Muscle layer of duodenum (tissue), 2 donors: ENCODE results near the gene STARD5.

ENCODE experiments used
- H3K27ac ChIP-seq: one replicate; pipeline ENCODE4 v1.7.0; 2013; ENCODE audit warnings: mild to moderate bottlenecking, low read length
- H3K27me3 ChIP-seq: one replicate; pipeline ENCODE4 v1.7.0; 2013; ENCODE audit warnings: low read depth, mild to moderate bottlenecking, control low read depth, low read length
- H3K36me3 ChIP-seq, 2 donors: one replicate each; pipeline ENCODE4 v1.7.0; 2013; ENCODE audit warnings: low read length in 2 of 2, control low read depth in 1 of 2, mild to moderate bottlenecking in 1 of 2; ENCODE audit not compliant: insufficient read depth in 2 of 2, control insufficient read depth in 1 of 2
- H3K4me1 ChIP-seq, 2 donors: one replicate each; pipeline ENCODE4 v1.7.0; 2013; ENCODE audit warnings: low read length in 2 of 2, mild to moderate bottlenecking in 2 of 2, control low read depth in 1 of 2, moderate library complexity in 1 of 2; ENCODE audit not compliant: insufficient read depth in 2 of 2, control insufficient read depth in 1 of 2
- H3K4me3 ChIP-seq, 2 donors: one replicate each; pipeline ENCODE4 v1.7.0; 2013; ENCODE audit warnings: low read length in 2 of 2, low read depth in 1 of 2, mild to moderate bottlenecking in 1 of 2
- H3K9me3 ChIP-seq, 2 donors: one replicate each; pipeline ENCODE4 v1.7.0; 2013; ENCODE audit warnings: low read length in 2 of 2, control low read depth in 1 of 2, mild to moderate bottlenecking in 1 of 2; ENCODE audit not compliant: control insufficient read depth in 1 of 2
- donor health status: healthy.

STARD5 gene

GRCh38 chr15:81323944-81324881 is at the start of gene STARD5:
TSS of gene STARD5 (minus strand) at chr15:81324141. CDS start at chr15:81324099, 42 bp downstream.
- Histone ChIP-seq H3K27ac (peak within 1 kb of the TSS; percentile 65), H3K4me3 (peak within 1 kb of the TSS; percentile 63 to 74), H3K4me1 (peaks cover 0 to 16% of the 10 kb centered on the region in 2 donors), H3K27me3 (no peaks in the 10 kb centered on the region), H3K9me3 (no peaks in the 10 kb centered on the region), H3K36me3 (peaks cover 0 to 3% of the 10 kb centered on the region in 2 donors)

DNA sequence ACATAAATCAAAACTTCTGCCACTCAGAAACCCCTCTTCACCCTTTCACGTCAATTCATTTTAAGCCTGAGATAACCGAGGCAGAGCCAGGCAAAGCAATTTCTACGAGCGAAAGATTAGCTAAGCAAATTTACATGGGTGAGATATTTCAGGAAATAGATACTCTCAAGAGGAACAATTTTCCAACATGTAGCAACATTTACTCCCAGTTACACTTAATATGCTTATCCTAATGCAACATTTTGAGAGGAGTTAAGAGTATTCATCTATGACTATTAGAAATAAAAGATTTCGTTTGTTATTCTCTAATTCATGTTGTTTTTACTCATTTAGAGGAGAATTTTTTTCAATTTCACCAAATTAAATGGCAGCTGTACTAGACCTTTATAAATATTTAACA is 49.2 kb upstream of the STARD5 start:
- H3K9me3 ChIP-seq: no peaks in the 10 kb centered on the region
- no peaks in the 10 kb centered on the region for H3K4me1 ChIP-seq
- H3K27me3 ChIP-seq: no peaks in the 10 kb centered on the region
- no peak overlapping the region for H3K4me3 ChIP-seq
- H3K36me3 ChIP-seq: no peaks in the 10 kb centered on the region
- no peak overlapping the region for H3K27ac ChIP-seq

DNA sequence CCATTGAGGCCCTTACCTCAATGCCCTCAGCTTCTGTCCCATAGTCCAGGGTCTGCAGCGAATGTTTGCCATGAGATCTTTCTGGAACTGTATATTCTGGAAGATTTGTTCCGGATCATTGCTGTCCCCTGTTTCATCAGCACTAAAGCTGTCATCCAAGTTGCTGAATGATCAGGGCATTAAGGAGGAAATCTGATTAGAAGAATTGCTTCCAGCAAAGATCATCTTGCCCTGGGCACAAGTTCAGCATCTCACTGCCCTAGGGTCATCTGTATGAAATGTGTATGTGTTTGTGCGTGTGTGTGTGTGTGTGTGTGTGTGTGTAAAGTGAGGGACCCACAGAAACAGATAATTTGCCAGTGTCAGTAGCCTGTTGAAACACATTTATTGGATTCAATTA is 48.6 kb upstream of the STARD5 start:
- H3K27ac ChIP-seq: no peak overlapping the region
- H3K4me1 ChIP-seq: no peaks in the 10 kb centered on the region
- no peak overlapping the region for H3K4me3 ChIP-seq
- H3K9me3 ChIP-seq: no peaks in the 10 kb centered on the region
- H3K36me3 ChIP-seq: no peaks in the 10 kb centered on the region
- no peaks in the 10 kb centered on the region for H3K27me3 ChIP-seq

DNA sequence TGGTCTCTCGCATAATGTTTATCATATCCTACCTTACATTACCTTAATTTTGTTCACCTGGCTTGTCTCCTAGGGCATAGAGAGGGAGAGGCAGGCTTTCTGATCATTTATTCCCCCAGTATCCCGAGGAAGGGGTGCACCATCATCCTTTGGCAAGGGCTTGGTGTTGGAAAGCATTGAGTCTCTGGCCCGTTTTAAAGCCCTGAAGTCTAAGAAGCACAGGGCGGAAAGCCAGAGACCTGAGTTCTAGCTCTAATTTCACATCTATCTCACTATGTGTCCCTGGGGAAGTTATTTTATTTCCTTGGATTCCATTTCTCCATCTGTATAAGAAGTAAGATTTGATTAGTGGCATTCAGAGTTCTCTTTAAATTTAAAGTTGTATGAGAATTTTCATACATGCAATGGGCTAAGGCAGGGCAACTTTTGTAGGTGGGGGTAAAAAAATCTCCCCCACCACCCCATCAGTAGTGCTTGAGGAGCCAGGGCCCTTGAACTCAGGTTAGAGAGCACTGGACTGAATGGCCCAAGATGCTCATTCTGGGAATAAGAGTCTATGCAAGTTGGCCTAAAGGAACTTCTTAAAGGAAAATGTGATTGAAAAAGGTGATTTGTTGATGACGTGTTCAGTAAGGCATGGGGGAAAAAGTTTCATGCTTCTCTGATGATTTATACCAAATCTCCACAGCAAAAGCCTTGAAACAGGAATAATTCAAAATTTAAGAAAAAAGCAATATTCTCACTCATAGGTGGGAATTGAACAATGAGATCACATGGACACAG is 40.0 kb upstream of the STARD5 start:
- Histone ChIP-seq H3K27me3 (no peaks in the 10 kb centered on the region), H3K9me3 (no peaks in the 10 kb centered on the region)

GRCh38 chr15:81363276-81363675 is 39.3 kb upstream of the STARD5 start:
- Histone ChIP-seq H3K27ac (no peak overlapping the region), H3K4me3 (no peak overlapping the region), H3K27me3 (no peaks in the 10 kb centered on the region), H3K4me1 (no peaks in the 10 kb centered on the region), H3K36me3 (no peaks in the 10 kb centered on the region), H3K9me3 (no peaks in the 10 kb centered on the region)

More for the DNA sequence above, 40.0 kb upstream of the STARD5 start:
- Histone ChIP-seq H3K27ac (no peak overlapping the region), H3K4me3 (no peak overlapping the region), H3K36me3 (no peaks in the 10 kb centered on the region), H3K4me1 (no peaks in the 10 kb centered on the region)

GRCh38 chr15:81362790-81363189 is 38.8 kb upstream of the STARD5 start:
- no peaks in the 10 kb centered on the region for H3K9me3 ChIP-seq
- H3K36me3 ChIP-seq: no peaks in the 10 kb centered on the region
- H3K4me3 ChIP-seq: no peak overlapping the region
- no peaks in the 10 kb centered on the region for H3K27me3 ChIP-seq
- H3K4me1 ChIP-seq: no peaks in the 10 kb centered on the region
- no peak overlapping the region for H3K27ac ChIP-seq

- Histone ChIP-seq H3K27ac (no peak overlapping the region), H3K27me3 (no peaks in the 10 kb centered on the region), H3K4me3 (no peak overlapping the region), H3K36me3 (no peaks in the 10 kb centered on the region), H3K9me3 (no peaks in the 10 kb centered on the region), H3K4me1 (no peaks in the 10 kb centered on the region)
These were observed 38.0 kb upstream of the STARD5 start for GRCh38 chr15:81361891-81362290.

- H3K9me3 ChIP-seq: no peaks in the 10 kb centered on the region
- H3K36me3 ChIP-seq: no peaks in the 10 kb centered on the region
- H3K4me1 ChIP-seq: no peaks in the 10 kb centered on the region
- H3K27me3 ChIP-seq: no peaks in the 10 kb centered on the region
- no peak overlapping the region for H3K27ac ChIP-seq
- no peak overlapping the region for H3K4me3 ChIP-seq
These were observed 36.5 kb upstream of the STARD5 start for GRCh38 chr15:81360491-81360890.

GRCh38 chr15:81358248-81358647 is 34.3 kb upstream of the STARD5 start:
- H3K9me3 ChIP-seq: no peaks in the 10 kb centered on the region
- no peak overlapping the region for H3K4me3 ChIP-seq
- no peaks in the 10 kb centered on the region for H3K27me3 ChIP-seq
- no peaks in the 10 kb centered on the region for H3K36me3 ChIP-seq
- no peaks in the 10 kb centered on the region for H3K4me1 ChIP-seq
- H3K27ac ChIP-seq: no peak overlapping the region

DNA sequence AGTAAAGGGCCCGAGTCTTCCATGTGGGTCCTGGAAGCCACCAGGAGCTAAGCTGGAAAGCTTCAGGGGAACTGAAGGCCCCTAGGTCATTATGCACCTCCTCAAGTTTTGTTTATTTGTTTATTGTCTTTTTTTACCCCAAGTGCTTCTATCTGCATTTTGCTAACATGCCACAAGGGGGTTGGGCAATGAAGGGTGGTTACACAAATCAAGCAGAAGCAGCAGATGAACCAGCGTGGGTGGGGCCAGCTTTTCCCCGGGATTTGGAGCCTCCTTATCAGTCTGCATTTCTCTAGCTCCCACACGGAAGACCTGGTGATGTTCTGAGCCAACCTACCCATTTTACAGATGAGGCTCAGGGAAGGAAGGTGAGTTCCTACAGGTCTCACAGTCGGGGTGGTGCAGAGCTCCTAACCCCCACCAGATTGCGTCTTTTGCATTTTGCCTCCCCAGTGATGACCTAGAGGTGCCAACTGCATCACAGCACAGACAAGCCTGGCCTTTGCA is 33.3 kb upstream of the STARD5 start:
- Histone ChIP-seq H3K4me1 (no peaks in the 10 kb centered on the region), H3K27ac (no peak overlapping the region), H3K9me3 (no peaks in the 10 kb centered on the region), H3K27me3 (no peaks in the 10 kb centered on the region), H3K4me3 (no peak overlapping the region), H3K36me3 (no peaks in the 10 kb centered on the region)

GRCh38 chr15:81356252-81356651 is 32.3 kb upstream of the STARD5 start:
- Histone ChIP-seq H3K4me1 (no peaks in the 10 kb centered on the region), H3K9me3 (no peaks in the 10 kb centered on the region), H3K4me3 (no peak overlapping the region), H3K27me3 (no peaks in the 10 kb centered on the region), H3K27ac (no peak overlapping the region), H3K36me3 (no peaks in the 10 kb centered on the region)
